GM19351 (cell line): Measurements from ENCODE around the gene NDUFAF8.

ENCODE experiments used
- ATAC-seq: cut with Tn5 transposase; IDR thresholded peaks from one replicate; pipeline ENCODE4 v1.9.1; 2021; ENCODE audit warnings: mild to moderate bottlenecking, moderate library complexity; ENCODE audit not compliant: unreplicated experiment

Gene NDUFAF8

DNA sequence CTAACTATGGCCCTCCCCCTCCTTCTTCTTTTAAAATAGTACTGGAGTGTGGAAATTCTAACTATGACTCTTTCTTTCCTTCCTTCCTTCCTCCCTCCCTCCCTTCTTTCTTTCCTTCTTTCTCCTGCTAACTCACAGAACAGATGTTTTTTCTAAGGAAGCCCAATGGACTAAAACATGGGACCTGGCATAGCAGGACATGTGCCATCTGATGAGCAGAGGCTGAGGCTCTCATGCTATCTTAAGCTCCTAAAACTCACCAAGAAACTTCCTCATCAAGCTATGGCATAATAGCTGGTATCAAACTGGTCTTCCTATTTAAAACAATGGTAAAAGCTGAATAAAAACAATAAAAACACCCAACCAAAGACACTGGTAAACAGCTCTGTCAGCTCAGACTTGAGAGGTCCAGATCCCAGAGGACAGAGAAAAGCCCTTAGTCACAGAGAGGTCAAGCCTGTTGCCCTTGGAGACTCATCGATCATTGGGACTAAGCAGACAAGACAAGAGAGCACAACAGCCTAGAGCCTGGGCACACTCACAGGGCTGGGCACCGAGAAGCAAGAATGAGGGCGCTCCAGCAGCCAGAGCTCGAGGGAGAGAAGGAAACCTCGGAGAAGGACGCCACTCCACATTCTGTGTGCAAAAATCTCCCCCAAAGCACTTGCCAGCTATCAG, 28.4 kb downstream of the NDUFAF8 start:
- ATAC-seq, result no peak

GRCh38 chr17:81270279-81270678, 31.2 kb downstream of the NDUFAF8 start:
- no peak for ATAC-seq

DNA sequence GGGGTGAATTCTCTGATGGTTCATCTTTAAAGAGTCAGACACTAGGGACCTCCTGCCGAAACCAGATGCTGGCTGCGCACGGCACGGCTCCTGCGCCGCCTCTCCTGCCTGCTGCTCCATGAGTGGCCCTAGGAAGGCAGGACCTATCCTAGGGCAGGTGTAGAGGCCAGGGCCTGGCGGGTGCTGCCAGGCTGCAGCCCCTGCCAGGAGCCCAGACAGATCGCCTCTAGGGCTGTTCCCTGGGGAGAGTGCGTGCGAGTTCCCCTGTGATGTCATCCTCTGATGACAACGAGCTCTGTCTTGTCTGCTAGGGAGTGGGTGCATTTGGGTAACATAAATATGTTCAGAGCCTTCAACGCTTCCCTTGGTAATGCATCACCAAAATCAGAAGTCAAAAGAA, 32.1 kb downstream of the NDUFAF8 start:
- ATAC-seq, result no peak

DNA sequence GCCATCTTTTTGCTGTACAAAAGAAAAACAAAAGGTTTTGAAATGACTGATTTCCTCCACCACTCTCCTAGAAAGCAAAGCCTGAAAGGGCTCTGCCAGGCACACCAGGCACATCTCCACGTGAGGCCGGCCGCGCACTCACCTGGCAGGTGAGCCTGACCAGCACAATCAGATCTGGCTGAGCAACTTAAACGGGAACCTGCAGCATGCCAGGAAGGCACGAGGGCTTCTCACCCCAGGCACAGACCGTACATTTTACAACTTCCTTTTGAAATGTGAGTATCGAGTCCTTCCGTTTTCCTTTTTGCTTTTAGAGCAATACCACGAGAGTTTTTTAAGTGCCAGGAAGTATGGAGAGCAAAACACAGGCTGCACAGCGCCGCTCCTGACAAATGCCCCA, 33.5 kb downstream of the NDUFAF8 start:
- no peak for ATAC-seq

- no peak for ATAC-seq
These were observed 34.8 kb downstream of the NDUFAF8 start for GRCh38 chr17:81273698-81274470.

- ATAC-seq, result no peak
These were observed 35.3 kb downstream of the NDUFAF8 start for GRCh38 chr17:81274471-81274855.

GRCh38 chr17:81276781-81277180, 37.7 kb downstream of the NDUFAF8 start:
- ATAC-seq, result no peak

GRCh38 chr17:81277421-81277820, 38.3 kb downstream of the NDUFAF8 start:
- no peak for ATAC-seq

GRCh38 chr17:81277946-81278693, 39.0 kb downstream of the NDUFAF8 start:
- no peak for ATAC-seq

- no peak for ATAC-seq
These were observed 39.7 kb downstream of the NDUFAF8 start for GRCh38 chr17:81278831-81279230.

DNA sequence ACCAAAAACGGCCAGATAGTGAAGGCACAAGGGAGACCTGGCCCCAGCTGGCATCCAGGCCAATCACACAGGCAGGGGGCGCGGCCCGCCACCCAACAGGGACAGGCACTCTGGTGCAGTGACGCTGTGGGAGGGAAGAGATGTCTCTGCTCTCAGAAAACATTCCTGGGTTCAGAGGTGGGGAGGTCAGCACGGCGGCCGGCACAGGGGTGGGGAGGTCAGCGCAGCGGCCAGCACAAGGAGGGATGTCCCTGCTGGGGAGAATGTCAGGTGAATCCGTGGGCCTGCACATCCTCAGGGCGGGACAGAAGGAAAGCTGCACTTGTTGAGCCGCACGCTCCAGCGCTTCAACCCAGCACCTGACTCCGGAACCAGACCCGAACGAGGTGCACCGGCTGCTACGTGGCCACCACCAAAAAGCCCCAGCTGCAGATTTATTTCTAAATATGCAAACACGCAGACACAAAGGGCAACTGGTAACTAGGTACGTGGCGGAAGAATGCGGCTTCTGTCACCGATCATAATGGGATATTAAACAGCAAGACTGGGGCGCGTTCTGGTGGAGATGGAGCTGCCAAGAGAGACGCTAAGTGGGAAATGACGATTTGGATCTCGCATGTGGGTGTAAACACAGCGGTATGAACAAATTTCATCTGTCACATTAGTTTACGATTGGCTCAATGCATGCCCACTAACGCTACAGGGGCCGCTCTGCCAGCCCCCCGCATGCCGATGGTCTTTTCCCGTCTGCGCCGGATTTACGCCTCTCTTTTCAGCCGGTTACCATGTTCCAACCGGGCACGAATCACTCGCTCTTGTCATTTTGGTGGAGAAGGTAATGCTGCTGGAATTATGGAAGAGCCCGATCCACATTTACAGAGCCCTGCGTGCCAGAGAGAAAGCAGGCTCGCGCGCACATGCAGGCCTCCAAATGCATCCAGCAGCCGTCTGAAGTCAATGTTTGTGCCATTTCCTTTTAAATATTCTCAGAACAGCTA, 40.5 kb downstream of the NDUFAF8 start:
- ATAC-seq, result no peak

DNA sequence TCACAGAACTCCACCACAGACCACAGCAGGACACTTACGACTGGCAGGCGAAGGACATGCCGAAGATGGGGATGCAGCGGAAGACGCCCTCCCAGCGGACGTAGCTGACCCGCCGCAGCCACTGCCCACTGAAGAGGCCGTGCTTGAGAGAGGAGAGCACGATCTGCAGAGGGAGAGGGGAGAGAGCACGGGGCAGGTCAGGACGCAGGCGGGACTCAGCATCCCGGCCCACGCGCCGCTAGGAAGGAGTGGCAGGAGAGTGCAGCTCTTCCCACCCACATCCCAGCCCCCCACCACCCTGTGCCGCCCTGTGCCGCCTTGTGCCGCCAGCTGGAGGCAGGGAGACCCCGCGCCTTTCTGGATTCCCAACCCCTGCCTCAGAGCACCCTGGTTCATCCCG, 41.5 kb downstream of the NDUFAF8 start:
- no peak for ATAC-seq

DNA sequence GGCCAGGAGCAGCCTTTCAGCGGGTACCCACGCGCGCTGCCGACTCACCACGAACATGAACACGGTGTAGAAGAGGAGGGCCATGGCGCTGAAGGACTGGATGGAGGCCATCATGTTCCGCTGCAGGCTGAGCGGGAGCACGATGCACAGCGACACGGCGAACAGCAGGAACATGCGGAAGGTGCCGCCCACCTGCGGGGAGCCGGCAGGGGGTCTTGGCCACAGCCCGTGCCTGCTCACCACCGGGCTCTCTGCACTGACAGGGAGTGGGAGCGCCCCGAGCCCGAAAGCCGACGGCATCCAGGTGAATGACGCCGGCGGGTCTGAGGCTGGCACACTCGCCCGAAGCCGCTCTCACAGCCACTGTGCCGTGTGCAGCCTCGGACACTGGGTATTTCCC, 43.0 kb downstream of the NDUFAF8 start:
- no peak for ATAC-seq

GRCh38 chr17:81282876-81283275, 43.8 kb downstream of the NDUFAF8 start:
- ATAC-seq, result no peak

- no peak for ATAC-seq
These were observed 46.2 kb downstream of the NDUFAF8 start for GRCh38 chr17:81285179-81285878.

DNA sequence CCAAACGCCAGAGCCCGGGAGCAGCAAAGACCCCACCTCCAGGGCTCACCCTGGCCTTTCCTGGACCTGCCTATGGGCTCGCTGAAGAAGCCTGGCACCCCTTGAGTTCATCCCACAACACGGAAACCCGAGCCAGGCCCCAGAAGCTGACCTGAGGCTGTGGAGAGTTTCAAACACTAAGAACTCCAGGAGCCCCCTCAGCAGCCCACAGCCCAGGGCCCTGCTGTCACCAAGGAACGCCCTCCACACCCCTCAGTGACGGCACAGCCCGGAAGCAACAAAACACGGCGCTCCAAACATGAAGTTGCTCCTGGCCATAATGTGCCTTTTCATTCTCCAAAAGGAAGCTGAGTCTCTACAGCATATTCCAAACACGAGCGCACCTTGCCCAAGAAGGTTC, 46.8 kb downstream of the NDUFAF8 start:
- no peak for ATAC-seq

- ATAC-seq, result no peak
These were observed 47.5 kb downstream of the NDUFAF8 start for GRCh38 chr17:81286491-81287145.

DNA sequence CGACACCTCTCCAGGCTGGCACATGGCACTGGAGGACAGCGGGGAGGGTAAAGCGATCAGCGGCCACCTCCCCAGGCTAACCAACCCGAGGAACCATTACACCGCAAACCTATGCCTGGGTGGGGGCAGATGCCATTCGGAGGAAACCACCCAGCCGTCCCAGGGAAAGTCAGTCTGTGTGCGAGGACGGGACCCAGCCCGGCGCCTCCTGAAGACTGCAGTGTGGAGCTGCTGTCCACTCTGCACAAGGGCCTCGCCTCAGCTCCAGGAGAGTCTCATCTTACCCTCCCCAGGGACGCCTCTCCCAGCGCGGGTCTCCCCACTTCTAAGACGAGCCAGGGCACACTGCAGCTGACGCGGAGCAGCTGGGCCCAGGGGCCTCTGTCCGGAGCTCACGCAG, 48.0 kb downstream of the NDUFAF8 start:
- ATAC-seq, result no peak

GRCh38 chr17:81287741-81288430, 48.8 kb downstream of the NDUFAF8 start:
- no peak for ATAC-seq
